Loucy (cell line): ENCODE data around the gene TMPRSS13.

Source experiments
- H2AFZ ChIP-seq: fragments of 200-600 bp; sonication (generic); 2 replicates; pipeline ENCODE4 v1.6.0; 2016; ENCODE audit warnings: antibody characterized with exemption, mild to moderate bottlenecking, low read length, moderate library complexity
- H3F3A ChIP-seq: fragments of 200-600 bp; 2 replicates; pipeline ENCODE4 v1.6.0; 2016; ENCODE audit warnings: antibody characterized with exemption, low read depth, mild to moderate bottlenecking
- H3K27me3 ChIP-seq: fragments of 200-600 bp; sonication (generic); 2 replicates; pipeline ENCODE4 v1.6.1; 2014; ENCODE audit warnings: low read length, mild to moderate bottlenecking; ENCODE audit not compliant: insufficient read depth, poor library complexity, severe bottlenecking
- H3K36me3 ChIP-seq: fragments of 200-600 bp; sonication (generic); 2 replicates; pipeline ENCODE4 v1.6.1; 2016; ENCODE audit warnings: low read length; ENCODE audit not compliant: insufficient read depth
- H3K4me1 ChIP-seq: fragments of 200-600 bp; sonication (generic); 2 replicates; pipeline ENCODE4 v1.5.1; 2014; ENCODE audit warnings: low read length, mild to moderate bottlenecking; ENCODE audit not compliant: insufficient read depth, poor library complexity, severe bottlenecking
- H3K4me2 ChIP-seq: fragments of 200-600 bp; sonication (generic); 2 replicates; pipeline ENCODE4 v1.6.0; 2014; ENCODE audit warnings: antibody characterized with exemption, low read length, low read depth, mild to moderate bottlenecking; ENCODE audit not compliant: poor library complexity, severe bottlenecking
- H3K4me3 ChIP-seq: fragments of 200-600 bp; sonication (generic); 2 replicates; pipeline ENCODE4 v1.5.1; 2014; ENCODE audit warnings: low read length, mild to moderate bottlenecking, mixed read lengths; ENCODE audit not compliant: poor library complexity, severe bottlenecking
- H3K79me2 ChIP-seq: fragments of 200-600 bp; sonication (generic); 2 replicates; pipeline ENCODE4 v1.6.1; 2014; ENCODE audit warnings: low read length; ENCODE audit not compliant: insufficient read depth
- H3K9ac ChIP-seq: fragments of 200-600 bp; sonication (generic); 2 replicates; pipeline ENCODE4 v1.6.0; 2014; ENCODE audit warnings: mild to moderate bottlenecking, low read depth, low read length, moderate library complexity; ENCODE audit not compliant: poor library complexity, severe bottlenecking
- H3K9me2 ChIP-seq: fragments of 200-600 bp; sonication (generic); replicated peaks from 2 replicates; pipeline ENCODE4 v1.6.1; 2016; ENCODE audit warnings: low read depth, low read length, mixed read lengths
- H3K9me3 ChIP-seq: fragments of 200-600 bp; sonication (generic); 2 replicates; pipeline ENCODE4 v1.6.1; 2014; ENCODE audit warnings: mild to moderate bottlenecking, antibody characterized with exemption, low read length, low read depth; ENCODE audit not compliant: insufficient read depth
- H4K20me1 ChIP-seq: fragments of 200-600 bp; sonication (generic); 2 replicates; pipeline ENCODE4 v1.6.0; 2014; ENCODE audit warnings: antibody characterized with exemption, low read length, mild to moderate bottlenecking; ENCODE audit not compliant: insufficient read depth, poor library complexity, severe bottlenecking
- EZH2phosphoT487 ChIP-seq: fragments of 200-600 bp; IDR thresholded peaks from 2 replicates; pipeline ENCODE4 v1.6.1; 2018; ENCODE audit warnings: antibody characterized with exemption, mild to moderate bottlenecking, moderate library complexity, borderline replicate concordance
- TF ChIP-seq, protein P1 (sequence below): fragments of 200-600 bp; sonication (generic); conservative IDR thresholded peaks from 2 replicates; pipeline ENCODE4 v1.5.1; 2014; ENCODE audit warnings: mild to moderate bottlenecking, antibody characterized with exemption, low read length

The TMPRSS13 gene

GRCh38 chr11:117923773-117924172, 5.4 kb downstream of the TMPRSS13 start:
- Histone ChIP-seq H4K20me1 (no peaks in the 10 kb centered on the region), H3K9me2 (no peaks in the 10 kb centered on the region), H3K79me2 (no peaks in the 10 kb centered on the region), H2AFZ (no peak overlapping the region), H3F3A (no peaks in the 10 kb centered on the region), H3K27me3 (no peaks in the 10 kb centered on the region), H3K9ac (no peak overlapping the region), H3K9me3 (no peaks in the 10 kb centered on the region), H3K4me1 (peaks cover 21% of the 10 kb centered on the region), H3K36me3 (no peaks in the 10 kb centered on the region), H3K4me2 (no peak overlapping the region), H3K4me3 (no peak overlapping the region)
- TF ChIP-seq, protein P1, sequence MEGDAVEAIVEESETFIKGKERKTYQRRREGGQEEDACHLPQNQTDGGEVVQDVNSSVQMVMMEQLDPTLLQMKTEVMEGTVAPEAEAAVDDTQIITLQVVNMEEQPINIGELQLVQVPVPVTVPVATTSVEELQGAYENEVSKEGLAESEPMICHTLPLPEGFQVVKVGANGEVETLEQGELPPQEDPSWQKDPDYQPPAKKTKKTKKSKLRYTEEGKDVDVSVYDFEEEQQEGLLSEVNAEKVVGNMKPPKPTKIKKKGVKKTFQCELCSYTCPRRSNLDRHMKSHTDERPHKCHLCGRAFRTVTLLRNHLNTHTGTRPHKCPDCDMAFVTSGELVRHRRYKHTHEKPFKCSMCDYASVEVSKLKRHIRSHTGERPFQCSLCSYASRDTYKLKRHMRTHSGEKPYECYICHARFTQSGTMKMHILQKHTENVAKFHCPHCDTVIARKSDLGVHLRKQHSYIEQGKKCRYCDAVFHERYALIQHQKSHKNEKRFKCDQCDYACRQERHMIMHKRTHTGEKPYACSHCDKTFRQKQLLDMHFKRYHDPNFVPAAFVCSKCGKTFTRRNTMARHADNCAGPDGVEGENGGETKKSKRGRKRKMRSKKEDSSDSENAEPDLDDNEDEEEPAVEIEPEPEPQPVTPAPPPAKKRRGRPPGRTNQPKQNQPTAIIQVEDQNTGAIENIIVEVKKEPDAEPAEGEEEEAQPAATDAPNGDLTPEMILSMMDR: no peak; the same call in 1 of the 2 replicates
- no peak for TF ChIP-seq EZH2phosphoT487

DNA sequence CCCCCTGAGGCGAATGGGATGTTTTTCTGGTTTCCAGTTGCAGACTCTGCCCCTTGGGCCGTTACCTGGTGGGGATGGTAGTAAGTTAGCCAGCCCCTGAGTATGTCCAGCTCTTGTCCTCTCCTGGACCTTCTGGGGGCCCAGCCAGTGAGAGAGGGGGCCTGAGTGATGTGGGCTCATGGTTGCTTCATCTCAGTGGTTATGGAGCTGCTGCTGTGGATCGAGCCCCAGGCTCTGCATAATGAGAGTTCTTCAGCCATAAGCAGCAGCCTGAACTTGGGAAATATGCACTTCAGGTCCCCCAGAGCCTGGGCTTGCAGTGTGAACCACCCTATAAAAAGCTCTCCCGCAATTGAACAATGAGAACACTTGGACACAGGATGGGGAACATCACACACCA, 5.9 kb downstream of the TMPRSS13 start:
- Histone ChIP-seq H3F3A (no peaks in the 10 kb centered on the region), H3K4me3 (no peak overlapping the region), H3K4me2 (no peak overlapping the region), H3K4me1 (peaks cover 16% of the 10 kb centered on the region), H2AFZ (no peak overlapping the region), H3K9me2 (no peaks in the 10 kb centered on the region), H4K20me1 (no peaks in the 10 kb centered on the region), H3K27me3 (no peaks in the 10 kb centered on the region), H3K9me3 (no peaks in the 10 kb centered on the region), H3K9ac (no peak overlapping the region), H3K79me2 (no peaks in the 10 kb centered on the region), H3K36me3 (no peaks in the 10 kb centered on the region)
- TF ChIP-seq EZH2phosphoT487: no peak
- TF ChIP-seq, protein P1: no peak

DNA sequence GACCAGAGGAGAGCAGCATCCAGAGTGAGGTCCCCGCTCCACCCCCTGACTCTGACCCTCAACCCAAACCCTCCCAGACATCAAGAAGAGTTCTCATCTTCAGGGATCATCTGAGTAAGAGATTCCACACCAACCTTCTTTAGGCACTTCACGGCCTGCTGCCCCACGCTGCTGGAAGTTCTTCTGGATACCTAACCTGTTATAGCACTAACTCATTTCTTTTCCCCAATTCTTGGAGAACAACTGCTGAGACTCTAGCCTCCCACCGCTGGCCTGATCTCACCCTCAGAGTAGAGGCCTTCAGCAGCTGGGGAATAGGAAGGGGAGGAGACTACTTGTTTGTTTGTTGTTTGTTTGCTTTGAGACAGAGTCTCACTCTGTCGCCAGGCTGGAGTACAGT, 7.3 kb downstream of the TMPRSS13 start:
- no peaks in the 10 kb centered on the region for H3K9me2 ChIP-seq
- no peaks in the 10 kb centered on the region for H3F3A ChIP-seq
- no peaks in the 10 kb centered on the region for H3K79me2 ChIP-seq
- peaks cover 10% of the 10 kb centered on the region for H3K4me1 ChIP-seq
- H3K4me3 ChIP-seq: no peak overlapping the region
- peak overlapping the region; percentile 38 for H3K9ac ChIP-seq
- TF ChIP-seq EZH2phosphoT487: no peak
- TF ChIP-seq, protein P1: no peak
- H3K27me3 ChIP-seq: no peaks in the 10 kb centered on the region
- H3K9me3 ChIP-seq: no peaks in the 10 kb centered on the region
- H3K36me3 ChIP-seq: no peaks in the 10 kb centered on the region
- no peak overlapping the region for H2AFZ ChIP-seq
- no peaks in the 10 kb centered on the region for H4K20me1 ChIP-seq
- H3K4me2 ChIP-seq: no peak overlapping the region
